ENCODE measurements around the gene ASXL3.

The ASXL3 gene

DNA sequence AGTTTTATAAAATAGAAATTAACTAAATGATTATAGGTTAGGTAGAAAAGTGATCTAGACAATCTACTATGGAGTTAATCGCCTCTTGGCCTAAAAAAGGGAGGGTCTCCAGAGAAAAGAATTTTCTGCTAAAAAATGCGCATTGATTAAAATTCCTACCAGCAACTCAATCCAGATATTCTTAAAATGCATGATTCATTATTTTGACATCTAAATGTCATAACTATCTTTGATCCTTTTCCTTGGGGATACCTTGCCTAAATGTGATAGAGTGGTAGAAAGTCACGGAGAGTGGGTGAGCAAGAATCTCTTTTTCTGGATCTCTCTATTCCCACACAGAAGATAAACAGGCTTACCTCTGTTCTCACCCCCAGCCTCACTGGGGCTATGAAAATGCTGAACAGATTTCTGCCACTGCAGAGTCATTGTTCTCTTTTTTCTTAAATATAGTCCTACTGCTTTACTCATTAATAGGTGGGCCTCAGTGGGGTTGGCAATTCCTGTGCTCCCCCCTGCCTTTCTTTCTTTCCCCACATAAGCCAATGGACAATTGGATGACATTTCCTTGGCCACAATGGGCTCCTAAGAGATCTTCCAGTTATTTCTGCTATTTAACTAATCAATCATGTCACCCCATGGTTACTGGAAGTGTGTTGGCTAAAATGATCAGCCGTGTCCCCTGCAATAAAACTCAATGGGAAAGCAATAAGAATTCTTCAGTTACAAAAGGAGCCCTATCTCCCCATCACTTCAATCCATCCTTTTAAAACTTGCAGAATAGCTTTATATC is 5.8 kb upstream of the ASXL3 start:
- no peaks in the 10 kb centered on the region for H3F3A ChIP-seq (ENCODE audit: insufficient read depth)

DNA sequence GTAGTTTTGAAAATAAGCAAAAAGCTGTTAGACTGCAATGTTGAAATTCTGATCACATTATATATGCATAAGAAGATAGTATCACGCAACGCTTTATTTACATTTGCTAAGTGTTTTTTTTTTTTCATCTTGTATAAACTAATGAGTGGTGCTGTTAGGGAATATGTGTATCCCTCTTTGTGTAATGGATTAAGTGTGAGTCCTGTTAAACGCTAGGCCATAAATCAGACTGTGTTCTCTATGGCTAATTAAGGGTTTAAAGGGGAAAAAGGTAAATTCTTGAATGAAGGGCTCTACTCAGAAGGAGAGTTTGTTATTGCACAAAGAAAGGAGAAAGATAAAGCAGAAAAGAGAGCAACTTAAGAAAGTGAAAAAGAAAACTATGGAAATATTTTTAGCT is 4.8 kb upstream of the ASXL3 start:
- Histone ChIP-seq H3K4me2 (ENCODE audit: low read depth, low read length, poor library complexity, severe bottlenecking) (no peak overlapping the region), H3K9me2 (replicated peaks; ENCODE audit: insufficient read depth, low read length) (no peaks in the 10 kb centered on the region), H3K9me3 (ENCODE audit: insufficient read depth, low read length) (no peaks in the 10 kb centered on the region), H3K36me3 (ENCODE audit: low read length) (no peaks in the 10 kb centered on the region), H3K9ac (ENCODE audit: low read length) (no peak overlapping the region), H3F3A (ENCODE audit: insufficient read depth) (no peaks in the 10 kb centered on the region), H3K4me3 (ENCODE audit: insufficient read depth, low read length, poor library complexity, severe bottlenecking) (no peak overlapping the region), H4K20me1 (ENCODE audit: low read depth, low read length) (no peaks in the 10 kb centered on the region), H3K27ac (ENCODE audit: low read depth, low read length) (no peak overlapping the region), H2AFZ (ENCODE audit: low read depth, low read length, severe bottlenecking) (no peak overlapping the region), H3K27me3 (ENCODE audit: low read length) (no peaks in the 10 kb centered on the region), H3K79me2 (ENCODE audit: insufficient read depth, low read length) (no peaks in the 10 kb centered on the region)
- TF ChIP-seq, protein P1, sequence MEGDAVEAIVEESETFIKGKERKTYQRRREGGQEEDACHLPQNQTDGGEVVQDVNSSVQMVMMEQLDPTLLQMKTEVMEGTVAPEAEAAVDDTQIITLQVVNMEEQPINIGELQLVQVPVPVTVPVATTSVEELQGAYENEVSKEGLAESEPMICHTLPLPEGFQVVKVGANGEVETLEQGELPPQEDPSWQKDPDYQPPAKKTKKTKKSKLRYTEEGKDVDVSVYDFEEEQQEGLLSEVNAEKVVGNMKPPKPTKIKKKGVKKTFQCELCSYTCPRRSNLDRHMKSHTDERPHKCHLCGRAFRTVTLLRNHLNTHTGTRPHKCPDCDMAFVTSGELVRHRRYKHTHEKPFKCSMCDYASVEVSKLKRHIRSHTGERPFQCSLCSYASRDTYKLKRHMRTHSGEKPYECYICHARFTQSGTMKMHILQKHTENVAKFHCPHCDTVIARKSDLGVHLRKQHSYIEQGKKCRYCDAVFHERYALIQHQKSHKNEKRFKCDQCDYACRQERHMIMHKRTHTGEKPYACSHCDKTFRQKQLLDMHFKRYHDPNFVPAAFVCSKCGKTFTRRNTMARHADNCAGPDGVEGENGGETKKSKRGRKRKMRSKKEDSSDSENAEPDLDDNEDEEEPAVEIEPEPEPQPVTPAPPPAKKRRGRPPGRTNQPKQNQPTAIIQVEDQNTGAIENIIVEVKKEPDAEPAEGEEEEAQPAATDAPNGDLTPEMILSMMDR (IDR thresholded peaks at IDR 0.05; ENCODE audit: insufficient read depth, low read length, poor library complexity, severe bottlenecking): no peak
- no peak for TF ChIP-seq EZH2phosphoT487 (conservative IDR thresholded peaks at IDR 0.05; ENCODE audit: low read length)

More for the DNA sequence above, 5.8 kb upstream of the ASXL3 start:
- H3K9me3 ChIP-seq (ENCODE audit: insufficient read depth, low read length): no peaks in the 10 kb centered on the region
- no peaks in the 10 kb centered on the region for H3K36me3 ChIP-seq (ENCODE audit: low read length)
- no peaks in the 10 kb centered on the region for H3K79me2 ChIP-seq (ENCODE audit: insufficient read depth, low read length)
- H3K27ac ChIP-seq (ENCODE audit: low read depth, low read length): no peak overlapping the region
- H3K9me2 ChIP-seq (replicated peaks; ENCODE audit: insufficient read depth, low read length): no peaks in the 10 kb centered on the region
- no peaks in the 10 kb centered on the region for H3K27me3 ChIP-seq (ENCODE audit: low read length)
- H3K9ac ChIP-seq (ENCODE audit: low read length): no peak overlapping the region
- TF ChIP-seq EZH2phosphoT487 (conservative IDR thresholded peaks at IDR 0.05; ENCODE audit: low read length): no peak
- TF ChIP-seq, protein P1 (IDR thresholded peaks at IDR 0.05; ENCODE audit: insufficient read depth, low read length, poor library complexity, severe bottlenecking): no peak
- H4K20me1 ChIP-seq (ENCODE audit: low read depth, low read length): no peaks in the 10 kb centered on the region
- H3K4me3 ChIP-seq (ENCODE audit: insufficient read depth, low read length, poor library complexity, severe bottlenecking): no peak overlapping the region
- H2AFZ ChIP-seq (ENCODE audit: low read depth, low read length, severe bottlenecking): no peak overlapping the region
- H3K4me2 ChIP-seq (ENCODE audit: low read depth, low read length, poor library complexity, severe bottlenecking): no peak overlapping the region

GRCh38 chr18:33575451-33575850 is 2.6 kb upstream of the ASXL3 start:
- H3K79me2 ChIP-seq (ENCODE audit: insufficient read depth, low read length): no peaks in the 10 kb centered on the region
- H3K9me3 ChIP-seq (ENCODE audit: insufficient read depth, low read length): no peaks in the 10 kb centered on the region
- no peak overlapping the region for H3K4me2 ChIP-seq (ENCODE audit: low read depth, low read length, poor library complexity, severe bottlenecking)
- H3K9ac ChIP-seq (ENCODE audit: low read length): no peak overlapping the region
- no peaks in the 10 kb centered on the region for H4K20me1 ChIP-seq (ENCODE audit: low read depth, low read length)
- TF ChIP-seq EZH2phosphoT487 (conservative IDR thresholded peaks at IDR 0.05; ENCODE audit: low read length): no peak
- TF ChIP-seq, protein P1 (IDR thresholded peaks at IDR 0.05; ENCODE audit: insufficient read depth, low read length, poor library complexity, severe bottlenecking): no peak
- no peaks in the 10 kb centered on the region for H3K36me3 ChIP-seq (ENCODE audit: low read length)
- no peaks in the 10 kb centered on the region for H3F3A ChIP-seq (ENCODE audit: insufficient read depth)
- no peaks in the 10 kb centered on the region for H3K27me3 ChIP-seq (ENCODE audit: low read length)
- no peak overlapping the region for H3K4me3 ChIP-seq (ENCODE audit: insufficient read depth, low read length, poor library complexity, severe bottlenecking)
- H3K9me2 ChIP-seq (replicated peaks; ENCODE audit: insufficient read depth, low read length): no peaks in the 10 kb centered on the region
- H2AFZ ChIP-seq (ENCODE audit: low read depth, low read length, severe bottlenecking): no peak overlapping the region
- H3K27ac ChIP-seq (ENCODE audit: low read depth, low read length): no peak overlapping the region
